HFFc6 (cell line): Measurements from ENCODE around the gene PITX1. TPM values are rescaled to one million over a fixed set of nuclear protein-coding genes. Genes with fewer than 3 reads are reported as not detected.

ENCODE experiments used
- DNase-seq: peaks from one replicate; pipeline ENCODE4 v3.0.0-alpha.2; 2018
- H3K27ac Mint-ChIP-seq: 2 replicates; pipeline ENCODE4 v1.8.0; 2020; ENCODE audit warnings: mild to moderate bottlenecking, mixed read lengths
- H3K27me3 Mint-ChIP-seq: 2 replicates; pipeline ENCODE4 v1.8.0; 2021; ENCODE audit warnings: mild to moderate bottlenecking, moderate library complexity, mixed read lengths; ENCODE audit not compliant: insufficient read depth
- H3K36me3 Mint-ChIP-seq: 2 replicates; pipeline ENCODE4 v1.8.0; 2021; ENCODE audit warnings: low read depth, mixed read lengths
- H3K4me1 Mint-ChIP-seq: 2 replicates; pipeline ENCODE4 v1.8.0; 2020; ENCODE audit warnings: low read depth, mixed read lengths
- H3K4me3 Mint-ChIP-seq: 2 replicates; pipeline ENCODE4 v1.8.0; 2020; ENCODE audit warnings: mild to moderate bottlenecking, moderate library complexity, mixed read lengths
- H3K9me3 Mint-ChIP-seq: 2 replicates; pipeline ENCODE4 v1.8.0; 2020; ENCODE audit warnings: mild to moderate bottlenecking, mixed read lengths
- CTCF ChIP-seq: fragments of 200-600 bp; sonication (generic); IDR thresholded peaks from 2 replicates; pipeline ENCODE4 v1.5.0; 2021; ENCODE audit warnings: antibody characterized with exemption, mild to moderate bottlenecking
- total RNA-seq, 6 experiments: library from RNA; stranded (reverse); fragmentation: NEBNext Ultra II Directional; extraction: Animal tissue kit (Norgen Biotek cat#: 25700); gene quantifications; 2 replicates in 1 of 6; 3 replicates in 5 of 6; pipeline ENCODE4 v1.2.3, GENCODE V29; 2021

The PITX1 gene
- total RNA-seq, 6 experiments from 2014 or later: 13.4 to 26.0 (median 14.8) TPM

GRCh38 chr5:135027697-135028615 lies 6.1 kb downstream of the PITX1 start:
- peaks cover 12% of the 10 kb centered on the region for H3K36me3 Mint-ChIP-seq
- no peak overlapping the region for H3K27ac Mint-ChIP-seq
- no peak for DNase-seq

GRCh38 chr5:135027266-135027696 lies 6.7 kb downstream of the PITX1 start:
- no peak for DNase-seq
- Mint-ChIP-seq H3K36me3 (peaks cover 12% of the 10 kb centered on the region), H3K27me3 (no peaks in the 10 kb centered on the region; the same call in 1 of the 2 replicates), H3K4me1 (peaks cover 13% of the 10 kb centered on the region), H3K4me3 (no peak overlapping the region), H3K9me3 (no peaks in the 10 kb centered on the region; the same call in 1 of the 2 replicates), H3K27ac (no peak overlapping the region)
- TF ChIP-seq CTCF: no peak

More at GRCh38 chr5:135027697-135028615, 6.1 kb downstream of the PITX1 start:
- Mint-ChIP-seq H3K27me3 (no peaks in the 10 kb centered on the region; the same call in 1 of the 2 replicates), H3K4me3 (no peak overlapping the region), H3K4me1 (peaks cover 17% of the 10 kb centered on the region), H3K9me3 (no peaks in the 10 kb centered on the region; the same call in 1 of the 2 replicates)
- no peak for TF ChIP-seq CTCF

DNA sequence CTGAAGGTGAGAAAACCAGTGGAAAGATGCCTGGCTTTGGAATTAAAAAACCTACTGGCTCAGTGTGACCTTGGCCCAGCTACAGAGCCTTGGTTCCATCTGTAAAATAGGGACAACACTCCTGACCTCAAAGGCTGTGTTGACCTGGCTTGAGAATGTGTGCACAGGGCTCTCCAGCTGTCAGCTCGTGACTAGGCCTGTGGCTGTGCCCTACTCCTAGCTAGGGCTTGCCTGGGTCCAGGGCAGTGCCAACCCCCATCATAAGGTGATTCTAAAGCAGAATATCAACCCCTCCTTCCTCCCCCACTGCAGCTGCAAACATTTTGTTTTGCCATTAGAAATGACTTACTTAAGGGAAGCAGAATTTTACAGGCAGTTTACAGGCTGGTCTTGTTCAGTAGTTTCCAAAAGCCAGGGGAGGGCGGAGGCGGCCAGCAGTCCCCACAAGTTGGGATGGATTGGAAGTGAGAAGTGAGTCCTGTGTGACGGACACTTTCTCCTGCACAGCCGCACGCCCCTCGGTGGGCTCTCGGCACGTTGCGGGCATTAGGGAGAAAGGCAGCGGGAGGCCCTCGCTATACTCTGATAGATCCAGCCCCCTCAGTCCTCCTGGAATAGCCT lies 7.3 kb downstream of the PITX1 start:
- TF ChIP-seq CTCF: no peak
- no peak overlapping the region for H3K27ac Mint-ChIP-seq
- H3K4me3 Mint-ChIP-seq: no peak overlapping the region
- no peaks in the 10 kb centered on the region; the same call in 1 of the 2 replicates for H3K9me3 Mint-ChIP-seq
- H3K27me3 Mint-ChIP-seq: no peaks in the 10 kb centered on the region; the same call in 1 of the 2 replicates
- H3K36me3 Mint-ChIP-seq: peaks cover 12% of the 10 kb centered on the region
- H3K4me1 Mint-ChIP-seq: peaks cover 8% of the 10 kb centered on the region
- no peak for DNase-seq

- no peak for DNase-seq
- Mint-ChIP-seq H3K27ac (no peak overlapping the region), H3K36me3 (peaks cover 12% of the 10 kb centered on the region), H3K4me3 (no peak overlapping the region), H3K9me3 (no peaks in the 10 kb centered on the region; the same call in 1 of the 2 replicates), H3K27me3 (no peaks in the 10 kb centered on the region; the same call in 1 of the 2 replicates), H3K4me1 (peaks cover 9% of the 10 kb centered on the region; the same call in 1 of the 2 replicates)
- no peak for TF ChIP-seq CTCF
Observed at GRCh38 chr5:135025730-135026644, 8.0 kb downstream of the PITX1 start.
